Liver (tissue), 9 donors: Measurements from ENCODE around the gene TRIP12. TPM values are rescaled to one million over a fixed set of nuclear protein-coding genes. Genes with fewer than 3 reads are reported as not detected.

Source experiments
- DNase-seq: peaks from one replicate; pipeline ENCODE4 v3.0.0-alpha.2; 2017; ENCODE audit warnings: low spot score
- H3K27ac ChIP-seq, 2 donors: one replicate each; pipeline ENCODE4 v1.7.0; 2013; ENCODE audit warnings: inconsistent platforms in 2 of 2, low read length in 2 of 2, control low read depth in 1 of 2, low read depth in 1 of 2, mild to moderate bottlenecking in 1 of 2
- H3K27me3 ChIP-seq, 4 donors: one replicate each; pipeline versions ENCODE4 v1.6.1 to v1.7.0; 2013; ENCODE audit warnings: low read length in 3 of 4, inconsistent platforms in 1 of 4, mild to moderate bottlenecking in 1 of 4, moderate library complexity in 1 of 4; ENCODE audit not compliant: control insufficient read depth in 4 of 4, insufficient read depth in 4 of 4
- H3K36me3 ChIP-seq, 4 donors: one replicate each; pipeline versions ENCODE4 v1.6.1 to v1.7.0; 2013; ENCODE audit warnings: low read length in 3 of 4, mild to moderate bottlenecking in 3 of 4, low read depth in 1 of 4, moderate library complexity in 1 of 4; ENCODE audit not compliant: control insufficient read depth in 4 of 4, insufficient read depth in 3 of 4
- H3K4me1 ChIP-seq, 4 donors: one replicate each; pipeline versions ENCODE4 v1.6.1 to v1.7.0; 2013; ENCODE audit warnings: low read length in 3 of 4, mild to moderate bottlenecking in 3 of 4, moderate library complexity in 1 of 4; ENCODE audit not compliant: control insufficient read depth in 4 of 4, insufficient read depth in 4 of 4
- H3K4me3 ChIP-seq, 3 donors: one replicate each; pipeline versions ENCODE4 v1.6.1 to v1.7.0; 2013; ENCODE audit warnings: low read length in 3 of 3, control low read depth in 1 of 3, low read depth in 1 of 3, mild to moderate bottlenecking in 1 of 3
- H3K9ac ChIP-seq, 2 donors: one replicate each; pipeline ENCODE4 v1.7.0; 2013; ENCODE audit warnings: low read length in 2 of 2, mild to moderate bottlenecking in 2 of 2, moderate library complexity in 2 of 2, control low read depth in 1 of 2, low read depth in 1 of 2
- H3K9me3 ChIP-seq, 4 donors: one replicate each; pipeline versions ENCODE4 v1.6.1 to v1.7.0; 2013; ENCODE audit warnings: low read length in 3 of 4; ENCODE audit not compliant: control insufficient read depth in 4 of 4
- ATF3 ChIP-seq: IDR thresholded peaks from 2 replicates; pipeline ENCODE4 v1.6.1; 2016; ENCODE audit warnings: antibody characterized with exemption
- CTCF ChIP-seq: fragments of 150-350 bp; IDR thresholded peaks from 2 replicates; pipeline ENCODE4 v1.5.1; 2017; ENCODE audit warnings: improper control_type of control experiment, low read depth, low read length; ENCODE audit not compliant: missing input control
- EGR1 ChIP-seq, 2 donors: IDR thresholded peaks; 2 replicates each; pipeline ENCODE4 v1.6.1; 2016 to 2018; ENCODE audit warnings: antibody characterized with exemption in 2 of 2, low read depth in 2 of 2
- FOXA1 ChIP-seq: IDR thresholded peaks from 2 replicates; pipeline ENCODE4 v1.6.1; 2016; ENCODE audit warnings: antibody characterized with exemption
- FOXA2 ChIP-seq: IDR thresholded peaks from 2 replicates; pipeline ENCODE4 v1.6.1; 2016; ENCODE audit warnings: antibody characterized with exemption
- GABPA ChIP-seq, 2 donors: IDR thresholded peaks in 1 of 2; conservative IDR thresholded peaks in 1 of 2; 2 replicates each; pipeline ENCODE4 v1.6.1; 2016; ENCODE audit warnings: antibody characterized with exemption in 2 of 2, mild to moderate bottlenecking in 1 of 2, moderate library complexity in 1 of 2
- HNF4A ChIP-seq, 2 donors: conservative IDR thresholded peaks; 2 replicates each; pipeline ENCODE4 v1.6.1; 2016; ENCODE audit warnings: antibody characterized with exemption in 2 of 2, mild to moderate bottlenecking in 2 of 2
- HNF4G ChIP-seq: IDR thresholded peaks from 2 replicates; pipeline ENCODE4 v1.6.1; 2016; ENCODE audit warnings: antibody characterized with exemption
- JUND ChIP-seq, 2 donors: IDR thresholded peaks; 2 replicates each; pipeline ENCODE4 v1.6.1; 2016; ENCODE audit warnings: antibody characterized with exemption in 2 of 2
- MAX ChIP-seq: IDR thresholded peaks from 2 replicates; pipeline ENCODE4 v1.6.1; 2016; ENCODE audit warnings: antibody characterized with exemption
- NR2F2 ChIP-seq: IDR thresholded peaks from 2 replicates; pipeline ENCODE4 v1.6.1; 2016; ENCODE audit warnings: antibody characterized with exemption
- RAD21 ChIP-seq, 2 donors: IDR thresholded peaks; 2 replicates each; pipeline ENCODE4 v1.6.1; 2016; ENCODE audit warnings: antibody characterized with exemption in 2 of 2, mild to moderate bottlenecking in 2 of 2
- REST ChIP-seq: IDR thresholded peaks from 2 replicates; pipeline ENCODE4 v1.6.1; 2016; ENCODE audit warnings: antibody characterized with exemption, mild to moderate bottlenecking
- RXRA ChIP-seq, 2 donors: IDR thresholded peaks; 2 replicates each; pipeline ENCODE4 v1.6.1; 2017 to 2018; ENCODE audit warnings: antibody characterized with exemption in 2 of 2, mild to moderate bottlenecking in 1 of 2
- SP1 ChIP-seq: IDR thresholded peaks from 2 replicates; pipeline ENCODE4 v1.6.1; 2018; ENCODE audit warnings: antibody characterized with exemption, mild to moderate bottlenecking
- TAF1 ChIP-seq: conservative IDR thresholded peaks from 2 replicates; pipeline ENCODE4 v1.6.1; 2016; ENCODE audit warnings: antibody characterized with exemption, mild to moderate bottlenecking
- YY1 ChIP-seq: IDR thresholded peaks from 2 replicates; pipeline ENCODE4 v1.6.1; 2016; ENCODE audit warnings: antibody characterized with exemption, mild to moderate bottlenecking
- ZBTB33 ChIP-seq: IDR thresholded peaks from 2 replicates; pipeline ENCODE4 v1.6.1; 2016; ENCODE audit warnings: antibody characterized with exemption
- WGBS: extraction: QIAGEN DNeasy Blood & Tissue Kit; methylation state at CpG from one replicate; pipeline ENCODE4 v1.1.7; 2013; 5-methylcytosine and 5-hydroxymethylcytosine counted together
- polyA plus RNA-seq, 2 donors: library from polyadenylated mRNA; stranded (reverse) in 1 of 2; unstranded in 1 of 2; fragments of 200-250 nt in 1 of 2; fragments of >200 nt in 1 of 2; fragmentation: Nextera tagmentation in 1 of 2; extraction: Ambion mirVana in 1 of 2; gene quantifications; one replicate each; pipeline versions ENCODE4 v1.2.1 to v1.2.3, GENCODE V29; 2013 to 2015
- total RNA-seq, 2 donors: library from RNA; depleted of rRNA; stranded (reverse); fragments of >200 nt; gene quantifications; one replicate each; pipeline ENCODE4 v1.2.3, GENCODE V29; 2014
- donor health status: healthy.
- donor health status: healthy.
- donor health status: healthy.
- donor health status: healthy.
- donor health status: healthy.

Gene TRIP12
- total and polyA plus RNA-seq, 4 donors, result 13.9 to 128 (median 67.4) TPM

- Histone ChIP-seq H3K4me3 (no peak overlapping the region), H3K27me3 (no peaks in the 10 kb centered on the region), H3K9me3 (no peaks in the 10 kb centered on the region), H3K4me1 (no peaks in the 10 kb centered on the region), H3K9ac (no peak overlapping the region), H3K36me3 (no peaks in the 10 kb centered on the region), H3K27ac (no peak overlapping the region)
- TF ChIP-seq GABPA (IDR thresholded peaks at IDR 0.05 in 1 of 2, conservative IDR thresholded peaks at IDR 0.05 in 1 of 2) (no peak), MAX (no peak), SP1 (no peak), HNF4G (no peak), FOXA2 (no peak), JUND (IDR thresholded peaks at IDR 0.05) (no peak), HNF4A (conservative IDR thresholded peaks at IDR 0.05) (no peak), NR2F2 (no peak), ZBTB33 (no peak), FOXA1 (no peak), CTCF (no peak), YY1 (no peak), REST (no peak), ATF3 (no peak), RAD21 (IDR thresholded peaks at IDR 0.05) (no peak), TAF1 (no peak), RXRA (IDR thresholded peaks at IDR 0.05) (no peak)
- 94% methylated on average over 4 of the region's 4 CpGs for WGBS
- DNase-seq, result no peak
Measured at GRCh38 chr2:229937537-229937936, 15.7 kb upstream of the TRIP12 start.

- Histone ChIP-seq H3K9me3 (no peaks in the 10 kb centered on the region), H3K36me3 (no peaks in the 10 kb centered on the region), H3K9ac (no peak overlapping the region), H3K4me3 (no peak overlapping the region), H3K4me1 (no peaks in the 10 kb centered on the region), H3K27me3 (no peaks in the 10 kb centered on the region), H3K27ac (no peak overlapping the region)
- TF ChIP-seq HNF4A (conservative IDR thresholded peaks at IDR 0.05) (no peak), SP1 (no peak), CTCF (no peak), EGR1 (IDR thresholded peaks at IDR 0.05; ENCODE audit: low read depth in 2 of 2) (no peak), RAD21 (IDR thresholded peaks at IDR 0.05) (no peak), RXRA (IDR thresholded peaks at IDR 0.05) (no peak), GABPA (IDR thresholded peaks at IDR 0.05 in 1 of 2, conservative IDR thresholded peaks at IDR 0.05 in 1 of 2) (no peak), FOXA1 (no peak), MAX (no peak)
- DNase-seq, result no peak
- 96% methylated on average over 5 of the region's 5 CpGs for WGBS
Measured at GRCh38 chr2:229931241-229931640, 9.4 kb upstream of the TRIP12 start.
